Measurements from ENCODE around the gene RCC2.

RCC2 gene

GRCh38 chr1:17404034-17404684 is 35.3 kb downstream of the RCC2 start:
- ATAC-seq = no peak

GRCh38 chr1:17403081-17403480 is 36.4 kb downstream of the RCC2 start:
- no peak for TF ChIP-seq SNAI2 (CRISPR knock-in tag; IDR thresholded peaks at IDR 0.05)
- TF ChIP-seq CREB5 (CRISPR knock-in tag; IDR thresholded peaks at IDR 0.05; ENCODE audit: low read depth) = no peak
- TF ChIP-seq PPARA (CRISPR knock-in tag; IDR thresholded peaks at IDR 0.05; ENCODE audit: borderline replicate concordance) = no peak
- TF ChIP-seq TCF4 (CRISPR knock-in tag; IDR thresholded peaks at IDR 0.05; ENCODE audit: borderline replicate concordance) = no peak
- no peak for TF ChIP-seq PATZ1 (CRISPR knock-in tag; IDR thresholded peaks at IDR 0.05; ENCODE audit: borderline replicate concordance)
- TF ChIP-seq BACH2 (CRISPR knock-in tag; IDR thresholded peaks at IDR 0.05; ENCODE audit: borderline replicate concordance) = no peak
- TF ChIP-seq ZFP3 (CRISPR knock-in tag; IDR thresholded peaks at IDR 0.05) = no peak
- TF ChIP-seq ZNF70 (CRISPR knock-in tag; IDR thresholded peaks at IDR 0.05) = no peak
- TF ChIP-seq CSRNP3 (CRISPR knock-in tag; IDR thresholded peaks at IDR 0.05) = no peak
- TF ChIP-seq TOX (CRISPR knock-in tag; IDR thresholded peaks at IDR 0.05; ENCODE audit: borderline replicate concordance) = no peak
- no peak for TF ChIP-seq ARNTL (CRISPR knock-in tag; IDR thresholded peaks at IDR 0.05; ENCODE audit: borderline replicate concordance, low read depth)
- TF ChIP-seq OSR1 (CRISPR knock-in tag; IDR thresholded peaks at IDR 0.05) = no peak
- no peak for TF ChIP-seq TSHZ2 (CRISPR knock-in tag; IDR thresholded peaks at IDR 0.05)
- TF ChIP-seq POU6F1 (CRISPR knock-in tag; IDR thresholded peaks at IDR 0.05; ENCODE audit: borderline replicate concordance, low read depth) = no peak
- ATAC-seq = no peak

More at GRCh38 chr1:17404034-17404684, 35.3 kb downstream of the RCC2 start:
- TF ChIP-seq ZFP3 (CRISPR knock-in tag; IDR thresholded peaks at IDR 0.05) (no peak), ZFP30 (CRISPR knock-in tag; IDR thresholded peaks at IDR 0.05) (no peak), ARNTL (CRISPR knock-in tag; IDR thresholded peaks at IDR 0.05; ENCODE audit: borderline replicate concordance, low read depth) (no peak), ZNF565 (CRISPR knock-in tag; conservative IDR thresholded peaks at IDR 0.05; ENCODE audit: low read depth) (no peak)

GRCh38 chr1:17401841-17402240 is 37.6 kb downstream of the RCC2 start:
- no peak for ATAC-seq
- TF ChIP-seq TSHZ2 (CRISPR knock-in tag; IDR thresholded peaks at IDR 0.05) (no peak), ZFP3 (CRISPR knock-in tag; IDR thresholded peaks at IDR 0.05) (no peak), ZFP30 (CRISPR knock-in tag; IDR thresholded peaks at IDR 0.05) (no peak), BACH2 (CRISPR knock-in tag; IDR thresholded peaks at IDR 0.05; ENCODE audit: borderline replicate concordance) (no peak), POU6F1 (CRISPR knock-in tag; IDR thresholded peaks at IDR 0.05; ENCODE audit: borderline replicate concordance, low read depth) (no peak), ZNF565 (CRISPR knock-in tag; conservative IDR thresholded peaks at IDR 0.05; ENCODE audit: low read depth) (no peak), PPARA (CRISPR knock-in tag; IDR thresholded peaks at IDR 0.05; ENCODE audit: borderline replicate concordance) (no peak), TCF4 (CRISPR knock-in tag; IDR thresholded peaks at IDR 0.05; ENCODE audit: borderline replicate concordance) (no peak), ISL1 (CRISPR knock-in tag; IDR thresholded peaks at IDR 0.05) (no peak), TOX (CRISPR knock-in tag; IDR thresholded peaks at IDR 0.05; ENCODE audit: borderline replicate concordance) (no peak), ESRRG (CRISPR knock-in tag; IDR thresholded peaks at IDR 0.05) (no peak), ZNF70 (CRISPR knock-in tag; IDR thresholded peaks at IDR 0.05) (no peak), CSRNP3 (CRISPR knock-in tag; IDR thresholded peaks at IDR 0.05) (no peak), ZC3H10 (CRISPR knock-in tag; IDR thresholded peaks at IDR 0.05) (no peak)
